Measurements from ENCODE around the gene GREB1.

Gene GREB1

GRCh38 chr2:11669454-11670291 is 135.8 kb downstream of the GREB1 start, which contains the start of gene NTSR2:
NTSR2 (minus strand) TSS chr2:11670195; CDS start chr2:11670129, 66 bp downstream.
- Histone ChIP-seq H2AFZ (ENCODE audit: low read length) (no peak within 1 kb of the TSS), H3K4me1 (ENCODE audit: insufficient read depth, low read length, severe bottlenecking) (peaks cover 8% of the 10 kb centered on the region), H3K27me3 (ENCODE audit: insufficient read depth, low read length) (no peaks in the 10 kb centered on the region), H4K20me1 (ENCODE audit: insufficient read depth, low read length) (no peaks in the 10 kb centered on the region), H3K4me3 (ENCODE audit: low read depth, low read length, poor library complexity, severe bottlenecking) (no peak within 1 kb of the TSS), H3K79me2 (ENCODE audit: insufficient read depth, low read length) (no peaks in the 10 kb centered on the region), H3K27ac (ENCODE audit: low read depth, low read length, poor library complexity, severe bottlenecking) (no peak within 1 kb of the TSS), H3K36me3 (ENCODE audit: insufficient read depth, low read length) (no peaks in the 10 kb centered on the region), H3F3A (ENCODE audit: insufficient read depth, low read length) (no peaks in the 10 kb centered on the region), H3K9ac (ENCODE audit: low read length) (no peak within 1 kb of the TSS), H3K9me3 (ENCODE audit: low read length) (no peaks in the 10 kb centered on the region), H3K4me2 (ENCODE audit: low read length) (no peak within 1 kb of the TSS), H3K9me2 (ENCODE audit: low read depth, low read length) (no peaks in the 10 kb centered on the region)
- TF ChIP-seq EZH2 (IDR thresholded peaks at IDR 0.05; ENCODE audit: borderline replicate concordance, low read length), result no peak
- TF ChIP-seq CTCF (IDR thresholded peaks at IDR 0.05; ENCODE audit: low read length), result no peak

GRCh38 chr2:11672407-11672806 is 138.6 kb downstream of the GREB1 start:
- H3K36me3 ChIP-seq (ENCODE audit: insufficient read depth, low read length), result no peaks in the 10 kb centered on the region
- H3K27me3 ChIP-seq (ENCODE audit: insufficient read depth, low read length), result no peaks in the 10 kb centered on the region
- no peaks in the 10 kb centered on the region for H3F3A ChIP-seq (ENCODE audit: insufficient read depth, low read length)
- no peak overlapping the region for H3K27ac ChIP-seq (ENCODE audit: low read depth, low read length, poor library complexity, severe bottlenecking)
- no peaks in the 10 kb centered on the region for H4K20me1 ChIP-seq (ENCODE audit: insufficient read depth, low read length)
- no peak overlapping the region for H3K9ac ChIP-seq (ENCODE audit: low read length)
- TF ChIP-seq EZH2 (IDR thresholded peaks at IDR 0.05; ENCODE audit: borderline replicate concordance, low read length) (no peak), CTCF (IDR thresholded peaks at IDR 0.05; ENCODE audit: low read length) (no peak)
- no peaks in the 10 kb centered on the region for H3K9me3 ChIP-seq (ENCODE audit: low read length)
- no peak overlapping the region for H3K4me2 ChIP-seq (ENCODE audit: low read length)
- no peak overlapping the region for H3K4me3 ChIP-seq (ENCODE audit: low read depth, low read length, poor library complexity, severe bottlenecking)
- H2AFZ ChIP-seq (ENCODE audit: low read length), result no peak overlapping the region
- H3K79me2 ChIP-seq (ENCODE audit: insufficient read depth, low read length), result no peaks in the 10 kb centered on the region
- peaks cover 8% of the 10 kb centered on the region for H3K4me1 ChIP-seq (ENCODE audit: insufficient read depth, low read length, severe bottlenecking)
- H3K9me2 ChIP-seq (ENCODE audit: low read depth, low read length), result no peaks in the 10 kb centered on the region

GRCh38 chr2:11674983-11675382 is 141.1 kb downstream of the GREB1 start:
- no peak overlapping the region for H3K4me3 ChIP-seq (ENCODE audit: low read depth, low read length, poor library complexity, severe bottlenecking)

More at GRCh38 chr2:11674983-11675382, 141.1 kb downstream of the GREB1 start:
- no peak overlapping the region for H2AFZ ChIP-seq (ENCODE audit: low read length)
- no peak overlapping the region for H3K4me2 ChIP-seq (ENCODE audit: low read length)
- H3K79me2 ChIP-seq (ENCODE audit: insufficient read depth, low read length), result no peaks in the 10 kb centered on the region
- TF ChIP-seq EZH2 (IDR thresholded peaks at IDR 0.05; ENCODE audit: borderline replicate concordance, low read length) (no peak), CTCF (IDR thresholded peaks at IDR 0.05; ENCODE audit: low read length) (no peak)
- no peaks in the 10 kb centered on the region for H4K20me1 ChIP-seq (ENCODE audit: insufficient read depth, low read length)
- H3F3A ChIP-seq (ENCODE audit: insufficient read depth, low read length), result no peaks in the 10 kb centered on the region
- no peaks in the 10 kb centered on the region for H3K36me3 ChIP-seq (ENCODE audit: insufficient read depth, low read length)
- no peaks in the 10 kb centered on the region for H3K9me3 ChIP-seq (ENCODE audit: low read length)
- peaks cover 8% of the 10 kb centered on the region for H3K4me1 ChIP-seq (ENCODE audit: insufficient read depth, low read length, severe bottlenecking)
- H3K9me2 ChIP-seq (ENCODE audit: low read depth, low read length), result no peaks in the 10 kb centered on the region
- H3K27me3 ChIP-seq (ENCODE audit: insufficient read depth, low read length), result no peaks in the 10 kb centered on the region
- H3K9ac ChIP-seq (ENCODE audit: low read length), result no peak overlapping the region
- H3K27ac ChIP-seq (ENCODE audit: low read depth, low read length, poor library complexity, severe bottlenecking), result no peak overlapping the region
